Thymus (tissue), 14 donors: Measurements from ENCODE around the gene PRSS16. TPM values are rescaled to one million over a fixed set of nuclear protein-coding genes. Genes with fewer than 3 reads are reported as not detected.

Experiments used
- DNase-seq, 9 donors: peaks; one replicate each; pipeline ENCODE4 v3.0.0-alpha.2; 2013; ENCODE audit warnings: low spot score in 9 of 9, low read depth in 6 of 9, missing footprints in 1 of 9
- H3K27ac ChIP-seq, 2 donors: one replicate each; pipeline ENCODE4 v1.5.1; 2013; ENCODE audit warnings: control low read depth in 1 of 2, low read depth in 1 of 2, low read length in 1 of 2, mild to moderate bottlenecking in 1 of 2, moderate library complexity in 1 of 2
- H3K27me3 ChIP-seq, 2 donors: one replicate each; pipeline ENCODE4 v1.5.1; 2013; ENCODE audit warnings: low read length in 1 of 2; ENCODE audit not compliant: control insufficient read depth in 2 of 2, insufficient read depth in 1 of 2
- H3K36me3 ChIP-seq, 2 donors: one replicate each; pipeline ENCODE4 v1.5.1; 2013; ENCODE audit warnings: low read length in 1 of 2, mild to moderate bottlenecking in 1 of 2, moderate library complexity in 1 of 2; ENCODE audit not compliant: control insufficient read depth in 2 of 2, insufficient read depth in 2 of 2
- H3K4me1 ChIP-seq, 2 donors: one replicate each; pipeline ENCODE4 v1.5.1; 2013; ENCODE audit warnings: low read length in 2 of 2; ENCODE audit not compliant: control insufficient read depth in 2 of 2, insufficient read depth in 2 of 2
- H3K4me3 ChIP-seq, 2 donors: one replicate each; pipeline ENCODE4 v1.5.1; 2013; ENCODE audit warnings: low read length in 2 of 2, control low read depth in 1 of 2, mild to moderate bottlenecking in 1 of 2
- H3K9me3 ChIP-seq, 2 donors: one replicate each; pipeline ENCODE4 v1.5.1; 2013; ENCODE audit warnings: low read length in 1 of 2, mild to moderate bottlenecking in 1 of 2; ENCODE audit not compliant: control insufficient read depth in 2 of 2, insufficient read depth in 1 of 2
- WGBS: extraction: QIAGEN DNeasy Blood & Tissue Kit; methylation state at CpG from one replicate; pipeline ENCODE4 v1.1.7; 2013; 5-methylcytosine and 5-hydroxymethylcytosine counted together
- long read RNA-seq, 10 donors: transcript quantifications; one replicate each; lab custom pipeline, GENCODE V29; 2026
- polyA plus RNA-seq: library from polyadenylated mRNA; stranded (reverse); fragments of 200-250 nt; gene quantifications from one replicate; pipeline ENCODE4 v1.2.3, GENCODE V29; 2013
- total RNA-seq: library from RNA; stranded (reverse); fragments of 120-200 nt; gene quantifications from one replicate; pipeline ENCODE4 v1.2.4, GENCODE V29; 2013
- donor health status: healthy.

The PRSS16 gene, protein sequence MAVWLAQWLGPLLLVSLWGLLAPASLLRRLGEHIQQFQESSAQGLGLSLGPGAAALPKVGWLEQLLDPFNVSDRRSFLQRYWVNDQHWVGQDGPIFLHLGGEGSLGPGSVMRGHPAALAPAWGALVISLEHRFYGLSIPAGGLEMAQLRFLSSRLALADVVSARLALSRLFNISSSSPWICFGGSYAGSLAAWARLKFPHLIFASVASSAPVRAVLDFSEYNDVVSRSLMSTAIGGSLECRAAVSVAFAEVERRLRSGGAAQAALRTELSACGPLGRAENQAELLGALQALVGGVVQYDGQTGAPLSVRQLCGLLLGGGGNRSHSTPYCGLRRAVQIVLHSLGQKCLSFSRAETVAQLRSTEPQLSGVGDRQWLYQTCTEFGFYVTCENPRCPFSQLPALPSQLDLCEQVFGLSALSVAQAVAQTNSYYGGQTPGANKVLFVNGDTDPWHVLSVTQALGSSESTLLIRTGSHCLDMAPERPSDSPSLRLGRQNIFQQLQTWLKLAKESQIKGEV
- 76.2 TPM for total RNA-seq
- 96.4 TPM for polyA plus RNA-seq
- long read RNA-seq, donor 1, transcript PRSS16-201 (12 exons, 2,716 nt) = minor isoform, 5 of 102 reads
- long read RNA-seq, donor 1, transcript PRSS16-216 (3 exons, 3,411 nt) = major isoform, 14 of 102 reads
- long read RNA-seq, donor 1, partial matches to known transcripts = 81 of 102 reads
- long read RNA-seq, donor 1, other reads (novel, unspliced or antisense) = 0 of 102 reads
- long read RNA-seq, donor 2 = 0 reads
- long read RNA-seq, donor 3, transcript PRSS16-201 (12 exons, 2,716 nt) = minor isoform, 68 of 368 reads
- long read RNA-seq, donor 3, transcript PRSS16-216 (3 exons, 3,411 nt) = major isoform, 93 of 368 reads
- long read RNA-seq, donor 3, transcript PRSS16-208 (5 exons, 962 nt) = minor isoform, 23 of 368 reads
- long read RNA-seq, donor 3, transcript PRSS16-203 (6 exons, 1,949 nt) = minor isoform, 11 of 368 reads
- long read RNA-seq, donor 3, partial matches to known transcripts = 164 of 368 reads
- long read RNA-seq, donor 3, other reads (novel, unspliced or antisense) = 7 of 368 reads
- long read RNA-seq, donor 4, transcript PRSS16-216 (3 exons, 3,411 nt) = major isoform, 51 of 223 reads
- long read RNA-seq, donor 4, transcript PRSS16-201 (12 exons, 2,716 nt) = minor isoform, 37 of 223 reads
- long read RNA-seq, donor 4, transcript PRSS16-208 (5 exons, 962 nt) = minor isoform, 15 of 223 reads
- long read RNA-seq, donor 4, partial matches to known transcripts = 114 of 223 reads
- long read RNA-seq, donor 4, other reads (novel, unspliced or antisense) = 6 of 223 reads
- long read RNA-seq, donor 5, transcript PRSS16-208 (5 exons, 962 nt) = minor isoform, 21 of 184 reads
- long read RNA-seq, donor 5, transcript PRSS16-201 (12 exons, 2,716 nt) = minor isoform, 31 of 184 reads
- long read RNA-seq, donor 5, transcript PRSS16-216 (3 exons, 3,411 nt) = major isoform, 41 of 184 reads
- long read RNA-seq, donor 5, partial matches to known transcripts = 88 of 184 reads
- long read RNA-seq, donor 5, other reads (novel, unspliced or antisense) = 0 of 184 reads
- long read RNA-seq, donor 6, transcript PRSS16-201 (12 exons, 2,716 nt) = major isoform, 41 of 227 reads
- long read RNA-seq, donor 6, transcript PRSS16-216 (3 exons, 3,411 nt) = minor isoform, 27 of 227 reads
- long read RNA-seq, donor 6, transcript PRSS16-208 (5 exons, 962 nt) = minor isoform, 6 of 227 reads
- long read RNA-seq, donor 6, partial matches to known transcripts = 151 of 227 reads
- long read RNA-seq, donor 6, other reads (novel, unspliced or antisense) = 0 of 227 reads
- long read RNA-seq, donor 7, transcript PRSS16-203 (6 exons, 1,949 nt) = minor isoform, 7 of 108 reads
- long read RNA-seq, donor 7, transcript PRSS16-216 (3 exons, 3,411 nt) = minor isoform, 24 of 108 reads
- long read RNA-seq, donor 7, transcript PRSS16-201 (12 exons, 2,716 nt) = major isoform, 27 of 108 reads
- long read RNA-seq, donor 7, transcript PRSS16-208 (5 exons, 962 nt) = minor isoform, 9 of 108 reads
- long read RNA-seq, donor 7, partial matches to known transcripts = 40 of 108 reads
- long read RNA-seq, donor 7, other reads (novel, unspliced or antisense) = 0 of 108 reads
- long read RNA-seq, donor 8, transcript PRSS16-201 (12 exons, 2,716 nt) = major isoform, 18 of 155 reads
- long read RNA-seq, donor 8, transcript PRSS16-216 (3 exons, 3,411 nt) = minor isoform, 8 of 155 reads
- long read RNA-seq, donor 8, partial matches to known transcripts = 122 of 155 reads
- long read RNA-seq, donor 8, other reads (novel, unspliced or antisense) = 0 of 155 reads
- long read RNA-seq, donor 9, transcript PRSS16-201 (12 exons, 2,716 nt) = major isoform, 39 of 257 reads
- long read RNA-seq, donor 9, transcript PRSS16-216 (3 exons, 3,411 nt) = minor isoform, 37 of 257 reads
- long read RNA-seq, donor 9, transcript PRSS16-208 (5 exons, 962 nt) = minor isoform, 16 of 257 reads
- long read RNA-seq, donor 9, partial matches to known transcripts = 158 of 257 reads
- long read RNA-seq, donor 9, other reads (novel, unspliced or antisense) = 6 of 257 reads
- long read RNA-seq, donor 10, transcript PRSS16-201 (12 exons, 2,716 nt) = major isoform, 37 of 143 reads
- long read RNA-seq, donor 10, transcript PRSS16-208 (5 exons, 962 nt) = minor isoform, 14 of 143 reads
- long read RNA-seq, donor 10, transcript PRSS16-216 (3 exons, 3,411 nt) = minor isoform, 9 of 143 reads
- long read RNA-seq, donor 10, partial matches to known transcripts = 81 of 143 reads
- long read RNA-seq, donor 10, other reads (novel, unspliced or antisense) = 0 of 143 reads

DNA sequence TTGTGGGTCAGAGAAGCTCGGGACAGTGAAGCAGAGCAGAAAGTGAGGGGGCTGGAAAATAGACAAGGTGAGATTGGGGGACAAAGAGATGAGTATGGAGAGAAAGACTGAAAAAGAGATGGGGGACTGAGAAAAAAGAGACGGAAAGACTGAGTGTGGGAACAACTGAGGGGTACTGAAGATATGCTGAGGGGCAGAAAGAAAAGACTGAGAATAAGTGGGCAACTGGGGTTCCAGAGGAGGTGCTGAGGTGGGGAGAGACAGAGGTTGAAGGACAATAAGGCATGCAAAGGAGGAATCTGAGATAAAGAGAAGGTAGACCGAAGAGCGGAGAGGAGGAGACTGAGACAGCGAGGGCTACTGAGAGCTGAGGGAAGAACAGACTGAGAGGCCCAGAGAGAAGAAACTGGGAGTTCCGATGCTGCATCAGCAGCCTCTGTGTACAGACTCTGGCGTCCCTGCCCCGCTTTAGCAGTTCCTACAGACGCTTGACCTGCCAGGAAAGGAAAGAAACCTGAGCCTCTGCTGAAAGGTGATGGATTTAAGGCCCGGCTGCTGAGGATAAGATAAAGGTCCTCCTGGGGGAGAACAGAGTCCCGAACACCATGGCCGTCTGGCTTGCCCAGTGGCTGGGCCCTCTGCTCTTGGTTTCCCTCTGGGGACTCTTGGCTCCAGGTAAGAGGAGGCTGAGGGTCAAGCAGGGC lies at the start of gene PRSS16:
PRSS16 (plus strand) TSS at position 569 of the 704 bp plus-strand sequence; CDS start at position 606, 37 bp downstream.
- Histone ChIP-seq H3K9me3 (peaks cover 0 to 1% of the 10 kb centered on the region in 2 donors), H3K4me1 (peaks cover 0 to 4% of the 10 kb centered on the region in 2 donors), H3K36me3 (no peaks in the 10 kb centered on the region), H3K27me3 (peaks cover 29 to 64% of the 10 kb centered on the region in 2 donors), H3K27ac (peak within 1 kb of the TSS; percentile 20 to 61), H3K4me3 (peak within 1 kb of the TSS in 1 of 2 donors; percentile 24)
- DNase-seq = peak in 1 of 9 donors; percentile 11
- WGBS = 71% methylated on average over 12 of the region's 12 CpGs

- no peaks in the 10 kb centered on the region for H3K36me3 ChIP-seq
- H3K4me1 ChIP-seq = peaks cover 0 to 6% of the 10 kb centered on the region in 2 donors
- no peak overlapping the region for H3K27ac ChIP-seq
- H3K9me3 ChIP-seq = peaks cover 0 to 4% of the 10 kb centered on the region in 2 donors
- no peak overlapping the region for H3K4me3 ChIP-seq
- peak in 2 of 9 donors; percentile 9 to 24 for DNase-seq
- peaks cover 19 to 59% of the 10 kb centered on the region in 2 donors for H3K27me3 ChIP-seq
- 14% methylated on average over 32 of the region's 32 CpGs for WGBS
Measured at GRCh38 chr6:27205375-27206278, 41.9 kb upstream of the PRSS16 start.

GRCh38 chr6:27206806-27207205 lies 40.7 kb upstream of the PRSS16 start:
- Histone ChIP-seq H3K27ac (no peak overlapping the region), H3K4me3 (no peak overlapping the region), H3K9me3 (no peaks in the 10 kb centered on the region), H3K36me3 (no peaks in the 10 kb centered on the region), H3K4me1 (peaks cover 0 to 6% of the 10 kb centered on the region in 2 donors), H3K27me3 (peaks cover 19 to 66% of the 10 kb centered on the region in 2 donors)
- DNase-seq = no peak

- H3K4me1 ChIP-seq = peaks cover 0 to 6% of the 10 kb centered on the region in 2 donors
- H3K36me3 ChIP-seq = no peaks in the 10 kb centered on the region
- WGBS = 100% methylated on average over 2 of the region's 2 CpGs
- no peaks in the 10 kb centered on the region for H3K9me3 ChIP-seq
- H3K4me3 ChIP-seq = no peak overlapping the region
- peaks cover 17 to 73% of the 10 kb centered on the region in 2 donors for H3K27me3 ChIP-seq
- no peak overlapping the region for H3K27ac ChIP-seq
- no peak for DNase-seq
Measured at GRCh38 chr6:27208042-27208441, 39.5 kb upstream of the PRSS16 start.

- Histone ChIP-seq H3K4me1 (peaks cover 0 to 6% of the 10 kb centered on the region in 2 donors), H3K27me3 (peaks cover 19 to 77% of the 10 kb centered on the region in 2 donors), H3K9me3 (no peaks in the 10 kb centered on the region), H3K4me3 (no peak overlapping the region), H3K27ac (no peak overlapping the region), H3K36me3 (no peaks in the 10 kb centered on the region)
- no peak for DNase-seq
- WGBS = 51% methylated on average over 2 of the region's 2 CpGs
Measured at GRCh38 chr6:27209196-27209595, 38.3 kb upstream of the PRSS16 start.

DNA sequence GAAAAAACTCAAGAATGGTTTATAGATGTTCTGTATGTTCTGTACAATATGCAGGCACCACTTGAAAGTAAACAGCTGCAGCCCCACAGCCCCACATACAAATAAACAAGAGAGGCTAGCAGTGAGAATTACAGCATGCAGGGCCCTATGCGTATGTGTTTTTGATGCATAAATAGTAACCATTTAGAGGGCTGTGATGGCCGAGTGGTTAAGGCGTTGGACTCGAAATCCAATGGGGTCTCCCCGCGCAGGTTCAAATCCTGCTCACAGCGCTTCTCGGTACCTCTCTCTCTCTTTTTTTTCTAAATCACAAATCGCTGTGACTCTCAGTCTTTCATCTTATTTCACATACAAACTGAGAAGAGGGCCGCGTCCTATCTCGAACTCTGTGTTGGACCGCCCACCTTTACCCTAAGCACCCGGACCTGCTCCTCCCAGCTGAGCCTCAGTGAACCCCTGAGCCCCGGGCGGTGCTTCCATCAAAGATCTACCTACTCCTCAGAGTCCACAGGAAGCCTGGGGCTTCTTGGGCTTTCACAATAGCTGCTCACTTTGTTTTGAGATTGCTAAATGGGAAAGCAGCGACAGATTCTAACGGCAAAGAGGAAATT lies 37.7 kb upstream of the PRSS16 start:
- WGBS = 81% methylated on average over 18 of the region's 18 CpGs
- Histone ChIP-seq H3K27ac (no peak overlapping the region), H3K9me3 (no peaks in the 10 kb centered on the region), H3K4me3 (no peak overlapping the region), H3K36me3 (no peaks in the 10 kb centered on the region), H3K4me1 (peaks cover 0 to 6% of the 10 kb centered on the region in 2 donors), H3K27me3 (peaks cover 18 to 78% of the 10 kb centered on the region in 2 donors)
- DNase-seq = no peak
